ENCODE measurements around the gene YOD1.

The YOD1 gene

GRCh38 chr1:207051191-207051943 lies at the start of gene YOD1:
Gene YOD1 (minus strand): TSS chr1:207051208. CDS start chr1:207051030, 178 bp downstream.
- Histone ChIP-seq H3K4me3 (ENCODE audit: low read length) (peak within 1 kb of the TSS; percentile 87), H3K36me3 (replicated peaks; ENCODE audit: low read depth, low read length) (peaks cover 27% of the 10 kb centered on the region), H3K4me1 (ENCODE audit: low read length) (peaks cover 39% of the 10 kb centered on the region), H3K27ac (ENCODE audit: low read length) (peak within 1 kb of the TSS; percentile 34), H3K4me2 (ENCODE audit: low read length) (peak within 1 kb of the TSS; percentile 81), H3K79me2 (ENCODE audit: low read length) (peaks cover 40% of the 10 kb centered on the region), H4K20me1 (ENCODE audit: insufficient read depth, low read length) (0 out of 2 replicates have a peak, but pooled peaks cover 5% of the 10 kb centered on the region), H3K27me3 (ENCODE audit: low read depth, low read length) (no peaks in the 10 kb centered on the region), H3K9me3 (ENCODE audit: insufficient read depth, low read length) (no peaks in the 10 kb centered on the region), H3K9ac (ENCODE audit: low read length) (peak within 1 kb of the TSS; percentile 81), H2AFZ (ENCODE audit: low read depth, low read length) (peak within 1 kb of the TSS; percentile 98)
- TF ChIP-seq CTCF (IDR thresholded peaks at IDR 0.05; ENCODE audit: low read depth, low read length) = no peak
- TF ChIP-seq EZH2phosphoT487 (IDR thresholded peaks at IDR 0.05; ENCODE audit: low read depth) = no peak

- Histone ChIP-seq H4K20me1 (ENCODE audit: insufficient read depth, low read length) (no peaks in the 10 kb centered on the region), H3K27ac (ENCODE audit: low read length) (peak overlapping the region; percentile 94), H3K4me1 (ENCODE audit: low read length) (peaks cover 24% of the 10 kb centered on the region), H3K9me3 (ENCODE audit: insufficient read depth, low read length) (peaks cover 16% of the 10 kb centered on the region), H3K36me3 (replicated peaks; ENCODE audit: low read depth, low read length) (peaks cover 19% of the 10 kb centered on the region), H3K4me3 (ENCODE audit: low read length) (peak overlapping the region; percentile 51), H3K9ac (ENCODE audit: low read length) (peak overlapping the region; percentile 38; the same call in 1 of the 2 replicates), H3K27me3 (ENCODE audit: low read depth, low read length) (peaks cover 20% of the 10 kb centered on the region), H3K79me2 (ENCODE audit: low read length) (no peaks in the 10 kb centered on the region), H3K4me2 (ENCODE audit: low read length) (peak overlapping the region; percentile 77), H2AFZ (ENCODE audit: low read depth, low read length) (no peak overlapping the region)
- TF ChIP-seq EZH2phosphoT487 (IDR thresholded peaks at IDR 0.05; ENCODE audit: low read depth) = peak; percentile 86
- no peak for TF ChIP-seq CTCF (IDR thresholded peaks at IDR 0.05; ENCODE audit: low read depth, low read length)
Observed at GRCh38 chr1:207097871-207098324, 46.9 kb upstream of the YOD1 start.

- H3K4me2 ChIP-seq (ENCODE audit: low read length) = no peak overlapping the region
- H3K79me2 ChIP-seq (ENCODE audit: low read length) = no peaks in the 10 kb centered on the region
- H3K9me3 ChIP-seq (ENCODE audit: insufficient read depth, low read length) = peaks cover 3% of the 10 kb centered on the region; the same call in 1 of the 2 replicates
- H3K9ac ChIP-seq (ENCODE audit: low read length) = no peak overlapping the region
- H3K4me1 ChIP-seq (ENCODE audit: low read length) = peaks cover 24% of the 10 kb centered on the region
- no peak for TF ChIP-seq EZH2phosphoT487 (IDR thresholded peaks at IDR 0.05; ENCODE audit: low read depth)
- no peak for TF ChIP-seq CTCF (IDR thresholded peaks at IDR 0.05; ENCODE audit: low read depth, low read length)
- no peaks in the 10 kb centered on the region for H4K20me1 ChIP-seq (ENCODE audit: insufficient read depth, low read length)
- peaks cover 8% of the 10 kb centered on the region for H3K36me3 ChIP-seq (replicated peaks; ENCODE audit: low read depth, low read length)
- peaks cover 10% of the 10 kb centered on the region; the same call in 1 of the 2 replicates for H3K27me3 ChIP-seq (ENCODE audit: low read depth, low read length)
- H3K4me3 ChIP-seq (ENCODE audit: low read length) = no peak overlapping the region
- no peak overlapping the region for H3K27ac ChIP-seq (ENCODE audit: low read length)
- no peak overlapping the region for H2AFZ ChIP-seq (ENCODE audit: low read depth, low read length)
Observed at GRCh38 chr1:207093944-207094343, 42.9 kb upstream of the YOD1 start.

- Histone ChIP-seq H3K36me3 (replicated peaks; ENCODE audit: low read depth, low read length) (peaks cover 4% of the 10 kb centered on the region), H3K9ac (ENCODE audit: low read length) (no peak overlapping the region), H3K4me2 (ENCODE audit: low read length) (no peak overlapping the region), H3K27me3 (ENCODE audit: low read depth, low read length) (peaks cover 6% of the 10 kb centered on the region; the same call in 1 of the 2 replicates), H4K20me1 (ENCODE audit: insufficient read depth, low read length) (no peaks in the 10 kb centered on the region), H3K79me2 (ENCODE audit: low read length) (no peaks in the 10 kb centered on the region), H3K9me3 (ENCODE audit: insufficient read depth, low read length) (peaks cover 3% of the 10 kb centered on the region; the same call in 1 of the 2 replicates), H3K4me3 (ENCODE audit: low read length) (no peak overlapping the region), H3K4me1 (ENCODE audit: low read length) (peaks cover 4% of the 10 kb centered on the region), H2AFZ (ENCODE audit: low read depth, low read length) (no peak overlapping the region), H3K27ac (ENCODE audit: low read length) (no peak overlapping the region)
- no peak for TF ChIP-seq EZH2phosphoT487 (IDR thresholded peaks at IDR 0.05; ENCODE audit: low read depth)
- no peak for TF ChIP-seq CTCF (IDR thresholded peaks at IDR 0.05; ENCODE audit: low read depth, low read length)
Observed at GRCh38 chr1:207091200-207091908, 40.3 kb upstream of the YOD1 start.

Measured in OCI-LY3 (cell line).